Parathyroid adenoma (tissue), 2 donors: Measurements from ENCODE around the gene PCDHA3.
"Not testable (repeated sequence)": the region's sequence is repeated elsewhere in the genome, so short reads cannot be mapped to it uniquely, and the experiment has no call there.

ENCODE experiments used
- H2AFZ ChIP-seq: fragments of 300-600 bp; sonication (generic); one replicate; pipeline ENCODE4 v1.7.0; 2017; ENCODE audit warnings: antibody characterized with exemption, mild to moderate bottlenecking
- H3K27ac ChIP-seq: fragments of 300-600 bp; sonication (generic); one replicate; pipeline ENCODE4 v1.7.0; 2017
- H3K27me3 ChIP-seq: fragments of 300-600 bp; sonication (generic); one replicate; pipeline ENCODE4 v1.7.0; 2017; ENCODE audit warnings: low read length; ENCODE audit not compliant: control insufficient read depth, insufficient read depth
- H3K36me3 ChIP-seq: fragments of 300-600 bp; sonication (generic); one replicate; pipeline ENCODE4 v1.7.0; 2017; ENCODE audit warnings: low read length; ENCODE audit not compliant: control insufficient read depth, insufficient read depth
- H3K4me1 ChIP-seq: fragments of 300-600 bp; sonication (generic); one replicate; pipeline ENCODE4 v1.7.0; 2017; ENCODE audit warnings: control low read depth
- H3K4me2 ChIP-seq: fragments of 300-600 bp; sonication (generic); one replicate; pipeline ENCODE4 v1.7.0; 2017; ENCODE audit warnings: low read length
- H3K4me3 ChIP-seq: fragments of 300-600 bp; sonication (generic); one replicate; pipeline ENCODE4 v1.7.0; 2017; ENCODE audit warnings: low read depth, low read length
- H3K79me2 ChIP-seq: fragments of 300-600 bp; sonication (generic); one replicate; pipeline ENCODE4 v1.7.0; 2017; ENCODE audit warnings: control low read depth
- H3K9ac ChIP-seq: fragments of 300-600 bp; sonication (generic); one replicate; pipeline ENCODE4 v1.7.0; 2017; ENCODE audit warnings: mild to moderate bottlenecking
- H3K9me3 ChIP-seq: fragments of 300-600 bp; sonication (generic); one replicate; pipeline ENCODE4 v1.7.0; 2017; ENCODE audit warnings: low read length; ENCODE audit not compliant: control insufficient read depth
- CTCF ChIP-seq: fragments of 300-600 bp; sonication (generic); IDR thresholded peaks from one replicate; pipeline ENCODE4 v1.7.0; 2017; ENCODE audit warnings: antibody characterized with exemption, mild to moderate bottlenecking
- donor health status: primary hyperparathyroidism.

The PCDHA3 gene

GRCh38 chr5:140835622-140836510, 35.0 kb downstream of the PCDHA3 start:
- TF ChIP-seq CTCF, result no peak
- Histone ChIP-seq H3K9me3 (no peaks in the 10 kb centered on the region), H3K27ac (no peak overlapping the region), H3K4me1 (no peaks in the 10 kb centered on the region), H3K27me3 (no peaks in the 10 kb centered on the region), H3K4me3 (no peak overlapping the region), H3K79me2 (no peaks in the 10 kb centered on the region), H2AFZ (no peak overlapping the region), H3K9ac (no peak overlapping the region), H3K4me2 (no peak overlapping the region), H3K36me3 (no peaks in the 10 kb centered on the region)

GRCh38 chr5:140840978-140841962, 40.4 kb downstream of the PCDHA3 start, which contains the start of gene PCDHA8:
Gene PCDHA8 (plus strand): TSS chr5:140841187. CDS start chr5:140841322, 135 bp downstream.
- Histone ChIP-seq H3K9ac (no peak within 1 kb of the TSS), H3K9me3 (no peaks in the 10 kb centered on the region), H3K79me2 (no peaks in the 10 kb centered on the region), H3K4me1 (no peaks in the 10 kb centered on the region), H3K4me2 (no peak within 1 kb of the TSS), H3K4me3 (no peak within 1 kb of the TSS), H3K36me3 (no peaks in the 10 kb centered on the region), H3K27ac (no peak within 1 kb of the TSS), H3K27me3 (no peaks in the 10 kb centered on the region), H2AFZ (no peak within 1 kb of the TSS)
- no peak for TF ChIP-seq CTCF

GRCh38 chr5:140842798-140843733, 42.2 kb downstream of the PCDHA3 start:
- Histone ChIP-seq H3K4me1 (no peaks in the 10 kb centered on the region), H3K36me3 (no peaks in the 10 kb centered on the region), H2AFZ (no peak overlapping the region), H3K27ac (no peak overlapping the region), H3K4me2 (no peak overlapping the region), H3K9ac (no peak overlapping the region), H3K4me3 (no peak overlapping the region), H3K9me3 (no peaks in the 10 kb centered on the region), H3K79me2 (no peaks in the 10 kb centered on the region), H3K27me3 (no peaks in the 10 kb centered on the region)
- TF ChIP-seq CTCF, result no peak

- H3K4me2 ChIP-seq, H3K4me3 ChIP-seq, H3K27me3 ChIP-seq: not testable (repeated sequence)
Measured at GRCh38 chr5:140848139-140849102, 47.6 kb downstream of the PCDHA3 start, which contains the start of gene PCDHA9. Gene PCDHA9 (plus strand): TSS chr5:140848382. CDS start chr5:140848496, 114 bp downstream.

GRCh38 chr5:140849831-140850634, 49.2 kb downstream of the PCDHA3 start:
- H3K27me3 ChIP-seq, H3K9me3 ChIP-seq, H3K9ac ChIP-seq: not testable (repeated sequence)

More at GRCh38 chr5:140848139-140849102, 47.6 kb downstream of the PCDHA3 start, which contains the start of gene PCDHA9:
- H3K9ac ChIP-seq, H3K4me1 ChIP-seq, H2AFZ ChIP-seq, H3K36me3 ChIP-seq, H3K9me3 ChIP-seq, H3K27ac ChIP-seq, H3K79me2 ChIP-seq: not testable (repeated sequence)

More at GRCh38 chr5:140849831-140850634, 49.2 kb downstream of the PCDHA3 start:
- not testable (repeated sequence) for H3K4me1 ChIP-seq, H3K4me2 ChIP-seq, H3K4me3 ChIP-seq, H2AFZ ChIP-seq, H3K27ac ChIP-seq, H3K79me2 ChIP-seq, H3K36me3 ChIP-seq
